H9 (cell line): ENCODE data around the gene AJUBA. TPM values are rescaled to one million over a fixed set of nuclear protein-coding genes. Genes with fewer than 3 reads are reported as not detected.

Experiments
- DNase-seq: peaks from one replicate; pipeline ENCODE4 v3.0.0-alpha.2; 2017
- H2AFZ ChIP-seq: one replicate; pipeline ENCODE4 v1.6.1; 2013; ENCODE audit warnings: mild to moderate bottlenecking, low read length, control low read depth, moderate library complexity
- H2AK5ac ChIP-seq: 2 replicates; pipeline ENCODE4 v1.6.1; 2013; ENCODE audit warnings: low read length, control low read depth, mixed read lengths; ENCODE audit not compliant: insufficient read length
- H2BK120ac ChIP-seq: one replicate; pipeline ENCODE4 v1.6.1; 2013; ENCODE audit warnings: low read depth, mild to moderate bottlenecking, low read length, control low read depth, inconsistent platforms; ENCODE audit not compliant: poor library complexity, severe bottlenecking
- H2BK12ac ChIP-seq: 2 replicates; pipeline ENCODE4 v1.6.1; 2013; ENCODE audit warnings: low read length, control low read depth, mixed read lengths, low read depth; ENCODE audit not compliant: insufficient read length
- H2BK15ac ChIP-seq: 2 replicates; pipeline ENCODE4 v1.6.1; 2013; ENCODE audit warnings: low read depth, low read length, control low read depth
- H2BK20ac ChIP-seq: one replicate; pipeline ENCODE4 v1.6.1; 2013; ENCODE audit warnings: low read depth, mild to moderate bottlenecking, low read length, control low read depth, inconsistent platforms; ENCODE audit not compliant: poor library complexity, severe bottlenecking
- H2BK5ac ChIP-seq: 2 replicates; pipeline ENCODE4 v1.6.1; 2013; ENCODE audit warnings: low read length, control low read depth, mixed read lengths; ENCODE audit not compliant: insufficient read length
- H3K14ac ChIP-seq: 2 replicates; pipeline ENCODE4 v1.6.1; 2013; ENCODE audit warnings: low read length, control low read depth; ENCODE audit not compliant: insufficient read depth
- H3K18ac ChIP-seq: 2 replicates; pipeline ENCODE4 v1.6.1; 2013; ENCODE audit warnings: low read depth, mild to moderate bottlenecking, mixed read lengths, low read length, control low read depth; ENCODE audit not compliant: insufficient read length
- H3K23ac ChIP-seq: 2 replicates; pipeline ENCODE4 v1.6.1; 2013; ENCODE audit warnings: low read length, control low read depth, mixed read lengths, low read depth; ENCODE audit not compliant: insufficient read length
- H3K23me2 ChIP-seq: 2 replicates; pipeline ENCODE4 v1.6.1; 2013; ENCODE audit warnings: low read depth, mild to moderate bottlenecking, mixed read lengths, low read length, control low read depth; ENCODE audit not compliant: insufficient read length, poor library complexity, severe bottlenecking
- H3K27ac ChIP-seq: 2 replicates; pipeline ENCODE4 v1.5.1; 2013; ENCODE audit warnings: low read length, control low read depth, mixed read lengths, low read depth; ENCODE audit not compliant: insufficient read length
- H3K27me3 ChIP-seq: 2 replicates; pipeline ENCODE4 v1.6.1; 2013; ENCODE audit warnings: low read length, control low read depth, inconsistent platforms; ENCODE audit not compliant: insufficient read depth
- H3K4ac ChIP-seq: 2 replicates; pipeline ENCODE4 v1.6.1; 2013; ENCODE audit warnings: low read depth, mild to moderate bottlenecking, control low read depth, inconsistent platforms, low read length, moderate library complexity
- H3K4me1 ChIP-seq: 2 replicates; pipeline ENCODE4 v1.6.1; 2013; ENCODE audit warnings: low read length, control low read depth, inconsistent platforms; ENCODE audit not compliant: insufficient read depth
- H3K4me2 ChIP-seq: 2 replicates; pipeline ENCODE4 v1.6.1; 2013; ENCODE audit warnings: low read length, control low read depth, mixed read lengths; ENCODE audit not compliant: insufficient read length, insufficient read depth
- H3K56ac ChIP-seq: 2 replicates; pipeline ENCODE4 v1.6.1; 2013; ENCODE audit warnings: low read depth, mild to moderate bottlenecking, mixed read lengths, low read length, control low read depth; ENCODE audit not compliant: insufficient read length
- H3K79me1 ChIP-seq: 2 replicates; pipeline ENCODE4 v1.6.1; 2013; ENCODE audit warnings: low read depth, mild to moderate bottlenecking, moderate library complexity, low read length, control low read depth, inconsistent platforms; ENCODE audit not compliant: insufficient read depth, poor library complexity, severe bottlenecking
- H3K79me2 ChIP-seq: 2 replicates; pipeline ENCODE4 v1.6.1; 2013; ENCODE audit warnings: low read length, control low read depth, inconsistent platforms; ENCODE audit not compliant: insufficient read depth
- H3K9ac ChIP-seq: 2 replicates; pipeline ENCODE4 v1.6.1; 2013; ENCODE audit warnings: low read length, control low read depth, mixed read lengths; ENCODE audit not compliant: insufficient read length; ENCODE audit errors: extremely low read depth
- H3K9me3 ChIP-seq: one replicate; pipeline ENCODE4 v1.6.1; 2013; ENCODE audit warnings: low read depth, low read length, inconsistent platforms; ENCODE audit not compliant: control insufficient read depth
- H3T11ph ChIP-seq: one replicate; pipeline ENCODE4 v1.6.1; 2013; ENCODE audit warnings: mild to moderate bottlenecking, low read length, control low read depth, inconsistent platforms
- H4K20me1 ChIP-seq: one replicate; pipeline ENCODE4 v1.6.1; 2013; ENCODE audit not compliant: control insufficient read depth, insufficient read length, insufficient read depth
- H4K5ac ChIP-seq: 2 replicates; pipeline ENCODE4 v1.6.1; 2013; ENCODE audit warnings: low read depth, mild to moderate bottlenecking, mixed read lengths, low read length, control low read depth; ENCODE audit not compliant: insufficient read length
- H4K8ac ChIP-seq: replicated peaks from 2 replicates; pipeline ENCODE4 v1.6.1; 2013; ENCODE audit warnings: low read length, control low read depth, mixed read lengths, low read depth; ENCODE audit not compliant: insufficient read length
- H4K91ac ChIP-seq: 2 replicates; pipeline ENCODE4 v1.6.1; 2013; ENCODE audit warnings: low read depth, mild to moderate bottlenecking, moderate library complexity, mixed read lengths, low read length, control low read depth; ENCODE audit not compliant: insufficient read length
- H3K27ac Mint-ChIP-seq, 3 experiments: 2 replicates in 2 of 3; 3 replicates in 1 of 3; pipeline ENCODE4 v1.8.0; 2020 to 2021; ENCODE audit warnings: mixed read lengths in 3 of 3, mild to moderate bottlenecking in 1 of 3, moderate library complexity in 1 of 3
- H3K27me3 Mint-ChIP-seq: 2 replicates; pipeline ENCODE4 v1.8.0; 2021; ENCODE audit warnings: low read depth, mild to moderate bottlenecking, moderate library complexity, mixed read lengths
- H3K36me3 Mint-ChIP-seq, 3 experiments: 2 replicates in 2 of 3; 3 replicates in 1 of 3; pipeline ENCODE4 v1.8.0; 2020 to 2021; ENCODE audit warnings: low read depth in 3 of 3, mixed read lengths in 3 of 3; ENCODE audit not compliant: insufficient read depth in 1 of 3
- H3K4me1 Mint-ChIP-seq, 2 experiments: 2 replicates each; pipeline ENCODE4 v1.8.0; 2020; ENCODE audit warnings: mixed read lengths in 2 of 2
- H3K4me3 Mint-ChIP-seq, 2 experiments: 2 replicates in 1 of 2; 3 replicates in 1 of 2; pipeline ENCODE4 v1.8.0; 2020 to 2021; ENCODE audit warnings: mild to moderate bottlenecking in 2 of 2, mixed read lengths in 2 of 2, moderate library complexity in 1 of 2
- H3K9me3 Mint-ChIP-seq, 2 experiments: 2 replicates in 1 of 2; 3 replicates in 1 of 2; pipeline ENCODE4 v1.8.0; 2020; ENCODE audit warnings: mild to moderate bottlenecking in 2 of 2, mixed read lengths in 2 of 2, moderate library complexity in 1 of 2
- WGBS: extraction: QIAGEN DNeasy Blood & Tissue Kit; methylation state at CpG from one replicate; pipeline ENCODE4 v1.1.7; 2013; ENCODE audit warnings: missing lambda C conversion rate, low lambda C conversion rate, mixed read lengths; ENCODE audit not compliant: insufficient read length; ENCODE audit errors: extremely low coverage; 5-methylcytosine and 5-hydroxymethylcytosine counted together
- total RNA-seq: library from RNA; stranded (reverse); gene quantifications from 2 replicates; pipeline ENCODE4 v1.2.1, GENCODE V29; 2021
- TF ChIP-seq, protein P1 (sequence below): fragments of 200-600 bp; sonication (generic); conservative IDR thresholded peaks from 3 replicates; pipeline ENCODE4 v1.8.0; 2021; ENCODE audit warnings: antibody characterized with exemption, mild to moderate bottlenecking

The AJUBA gene
- total RNA-seq, 1 experiment from 2014 or later, result 44.9 TPM

DNA sequence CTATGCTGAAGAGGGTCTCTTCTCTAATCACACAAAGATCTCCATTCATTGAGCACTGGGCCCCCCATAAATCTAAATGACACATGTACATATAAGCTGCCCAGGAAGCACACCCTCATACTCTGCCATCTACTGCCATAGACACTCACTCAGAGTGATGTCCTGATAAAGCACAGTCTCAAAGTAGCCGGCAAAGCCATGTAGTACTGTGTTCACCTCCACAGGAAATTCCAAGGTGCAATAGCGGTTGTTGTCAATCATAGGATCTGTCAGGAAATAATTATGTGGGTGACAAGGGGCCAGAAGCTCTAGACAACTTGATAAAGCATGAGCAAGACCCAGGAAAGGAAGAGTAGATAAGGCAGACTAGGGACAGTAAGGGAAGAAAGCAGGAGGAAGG is 60.1 kb downstream of the AJUBA start:
- Histone ChIP-seq H3K27ac (no peak overlapping the region), H3K23ac (no peak overlapping the region), H3K18ac (no peak overlapping the region), H4K8ac (no peak overlapping the region), H4K91ac (no peak overlapping the region), H2BK20ac (no peak overlapping the region), H3K9ac (no peak overlapping the region), H3K79me2 (peaks cover 3% of the 10 kb centered on the region; the same call in 1 of the 2 replicates), H3K4ac (no peak overlapping the region), H3K4me2 (no peak overlapping the region), H2BK120ac (no peak overlapping the region), H2BK12ac (no peak overlapping the region), H3K4me1 (peaks cover 3% of the 10 kb centered on the region; the same call in 1 of the 2 replicates), H3K9me3 (no peaks in the 10 kb centered on the region), H4K20me1 (no peaks in the 10 kb centered on the region), H3K14ac (no peak overlapping the region), H3K23me2 (peaks cover 9% of the 10 kb centered on the region), H2AK5ac (no peak overlapping the region), H3K27me3 (no peaks in the 10 kb centered on the region), H3T11ph (no peak overlapping the region), H2AFZ (no peak overlapping the region), H3K56ac (no peak overlapping the region), H4K5ac (no peak overlapping the region), H3K79me1 (peaks cover 3% of the 10 kb centered on the region), H2BK15ac (no peak overlapping the region), H2BK5ac (no peak overlapping the region)
- no peak overlapping the region for H3K27ac Mint-ChIP-seq
- no peaks in the 10 kb centered on the region; the same call in 1 of the 2 replicates for H3K27me3 Mint-ChIP-seq
- peaks cover 55 to 75% (median 74%) of the 10 kb centered on the region in 3 experiments for H3K36me3 Mint-ChIP-seq
- H3K9me3 Mint-ChIP-seq, result peaks cover 0 to 3% of the 10 kb centered on the region in 2 experiments; a peak in 1 of 5 replicates
- WGBS, result no CpG with 5 or more reads among the region's 2 CpGs
- no peak for DNase-seq
- H3K4me3 Mint-ChIP-seq, result no peak overlapping the region
- TF ChIP-seq, protein P1, sequence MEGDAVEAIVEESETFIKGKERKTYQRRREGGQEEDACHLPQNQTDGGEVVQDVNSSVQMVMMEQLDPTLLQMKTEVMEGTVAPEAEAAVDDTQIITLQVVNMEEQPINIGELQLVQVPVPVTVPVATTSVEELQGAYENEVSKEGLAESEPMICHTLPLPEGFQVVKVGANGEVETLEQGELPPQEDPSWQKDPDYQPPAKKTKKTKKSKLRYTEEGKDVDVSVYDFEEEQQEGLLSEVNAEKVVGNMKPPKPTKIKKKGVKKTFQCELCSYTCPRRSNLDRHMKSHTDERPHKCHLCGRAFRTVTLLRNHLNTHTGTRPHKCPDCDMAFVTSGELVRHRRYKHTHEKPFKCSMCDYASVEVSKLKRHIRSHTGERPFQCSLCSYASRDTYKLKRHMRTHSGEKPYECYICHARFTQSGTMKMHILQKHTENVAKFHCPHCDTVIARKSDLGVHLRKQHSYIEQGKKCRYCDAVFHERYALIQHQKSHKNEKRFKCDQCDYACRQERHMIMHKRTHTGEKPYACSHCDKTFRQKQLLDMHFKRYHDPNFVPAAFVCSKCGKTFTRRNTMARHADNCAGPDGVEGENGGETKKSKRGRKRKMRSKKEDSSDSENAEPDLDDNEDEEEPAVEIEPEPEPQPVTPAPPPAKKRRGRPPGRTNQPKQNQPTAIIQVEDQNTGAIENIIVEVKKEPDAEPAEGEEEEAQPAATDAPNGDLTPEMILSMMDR, result no peak
- peaks cover 16 to 18% of the 10 kb centered on the region in 2 experiments for H3K4me1 Mint-ChIP-seq

Other genes with a start within 250 kb of the AJUBA start
- 115 and 128 TPM in 2 replicates for gene OXA1L, start 215.9 kb downstream of the AJUBA start, total RNA-seq
- 2.5 and 3.1 TPM in 2 replicates for gene SLC7A7, start 167.1 kb downstream of the AJUBA start, total RNA-seq
- gene MRPL52, start 152.7 kb downstream of the AJUBA start, total RNA-seq, result 174 and 190 TPM in 2 replicates
- gene MMP14, start 146.0 kb downstream of the AJUBA start, total RNA-seq, result 56.5 and 60.3 TPM in 2 replicates
- 12.7 and 13.3 TPM in 2 replicates for gene LRP10, start 110.8 kb downstream of the AJUBA start, total RNA-seq
- 1.2 and 1.4 TPM in 2 replicates for gene REM2, start 99.3 kb downstream of the AJUBA start, total RNA-seq
- 77.2 and 79.0 TPM in 2 replicates for gene RBM23, start 63.4 kb downstream of the AJUBA start, total RNA-seq
- gene PRMT5, start 53.2 kb downstream of the AJUBA start, total RNA-seq, result 141 and 147 TPM in 2 replicates
- 62.7 and 66.3 TPM in 2 replicates for gene HAUS4, start 25.5 kb downstream of the AJUBA start, total RNA-seq
- 6.9 and 8.2 TPM in 2 replicates for gene C14orf93, start 27.6 kb upstream of the AJUBA start, total RNA-seq
- gene PSMB5, start 52.3 kb upstream of the AJUBA start, total RNA-seq, result 252 and 253 TPM in 2 replicates
- gene PSMB11, start 59.7 kb upstream of the AJUBA start, total RNA-seq, result not detected in 2 replicates
- gene CDH24, start 75.0 kb upstream of the AJUBA start, total RNA-seq, result 16.7 and 16.9 TPM in 2 replicates
- 314 and 333 TPM in 2 replicates for gene ACIN1, start 112.6 kb upstream of the AJUBA start, total RNA-seq
- gene C14orf119, start 113.0 kb upstream of the AJUBA start, total RNA-seq, result 65.1 and 66.9 TPM in 2 replicates
- gene CIROP, start 122.4 kb upstream of the AJUBA start, total RNA-seq, result not detected in 2 replicates
- not detected in 2 replicates for gene CEBPE, start 136.7 kb upstream of the AJUBA start, total RNA-seq
- gene SLC7A8, start 201.1 kb upstream of the AJUBA start, total RNA-seq, result 77.9 and 84.5 TPM in 2 replicates